Loucy (cell line): ENCODE data around the gene LPA.

Experiments used
- EZH2phosphoT487 ChIP-seq: fragments of 200-600 bp; IDR thresholded peaks from 2 replicates; pipeline ENCODE4 v1.6.1; 2018; ENCODE audit warnings: antibody characterized with exemption, mild to moderate bottlenecking, moderate library complexity, borderline replicate concordance
- TF ChIP-seq, protein P1 (sequence below): fragments of 200-600 bp; sonication (generic); conservative IDR thresholded peaks from 2 replicates; pipeline ENCODE4 v1.5.1; 2014; ENCODE audit warnings: mild to moderate bottlenecking, antibody characterized with exemption, low read length

DNA sequence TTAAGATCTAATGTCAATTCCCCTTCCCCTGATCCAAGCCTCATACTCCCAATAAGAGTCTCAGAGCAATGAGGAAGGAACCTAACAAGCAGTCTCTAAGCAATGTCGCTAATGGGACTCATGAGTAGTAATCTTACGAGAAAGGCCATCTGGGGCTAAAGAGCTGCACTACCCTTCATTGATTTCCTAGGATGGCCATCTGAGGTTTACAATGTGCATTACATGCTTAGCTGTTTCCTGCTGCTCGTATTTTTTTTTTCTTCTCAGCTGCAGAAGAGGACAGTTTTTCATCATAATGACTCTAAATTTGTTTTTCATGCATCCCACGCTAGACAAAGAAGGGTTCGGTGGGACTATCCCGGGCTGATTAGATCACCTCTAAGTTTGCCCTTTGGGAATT, 119.3 kb downstream of the LPA start:
- TF ChIP-seq, protein P1, sequence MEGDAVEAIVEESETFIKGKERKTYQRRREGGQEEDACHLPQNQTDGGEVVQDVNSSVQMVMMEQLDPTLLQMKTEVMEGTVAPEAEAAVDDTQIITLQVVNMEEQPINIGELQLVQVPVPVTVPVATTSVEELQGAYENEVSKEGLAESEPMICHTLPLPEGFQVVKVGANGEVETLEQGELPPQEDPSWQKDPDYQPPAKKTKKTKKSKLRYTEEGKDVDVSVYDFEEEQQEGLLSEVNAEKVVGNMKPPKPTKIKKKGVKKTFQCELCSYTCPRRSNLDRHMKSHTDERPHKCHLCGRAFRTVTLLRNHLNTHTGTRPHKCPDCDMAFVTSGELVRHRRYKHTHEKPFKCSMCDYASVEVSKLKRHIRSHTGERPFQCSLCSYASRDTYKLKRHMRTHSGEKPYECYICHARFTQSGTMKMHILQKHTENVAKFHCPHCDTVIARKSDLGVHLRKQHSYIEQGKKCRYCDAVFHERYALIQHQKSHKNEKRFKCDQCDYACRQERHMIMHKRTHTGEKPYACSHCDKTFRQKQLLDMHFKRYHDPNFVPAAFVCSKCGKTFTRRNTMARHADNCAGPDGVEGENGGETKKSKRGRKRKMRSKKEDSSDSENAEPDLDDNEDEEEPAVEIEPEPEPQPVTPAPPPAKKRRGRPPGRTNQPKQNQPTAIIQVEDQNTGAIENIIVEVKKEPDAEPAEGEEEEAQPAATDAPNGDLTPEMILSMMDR = no peak
- TF ChIP-seq EZH2phosphoT487 = no peak
